DND-41 (cell line): ENCODE results near the gene AFF3.

Source experiments
- ATAC-seq: fragments of 200-7000 bp; cut with Tn5 transposase; 3 replicates; pipeline ENCODE4 v1.9.1; 2021; ENCODE audit warnings: low read depth; ENCODE audit not compliant: insufficient read depth
- DNase-seq: peaks from one replicate; pipeline ENCODE4 v3.0.0-alpha.2; 2020
- H2AFZ ChIP-seq: 2 replicates; pipeline ENCODE4 v1.6.0; 2012; ENCODE audit warnings: low read depth, low read length
- H3K27ac ChIP-seq: 2 replicates; pipeline ENCODE4 v1.5.1; 2012; ENCODE audit warnings: low read length, inconsistent platforms
- H3K27me3 ChIP-seq: fragments of 200-600 bp; sonication (generic); 2 replicates; pipeline ENCODE4 v1.6.0; 2012; ENCODE audit warnings: low read length, mild to moderate bottlenecking, inconsistent platforms; ENCODE audit not compliant: insufficient read depth, poor library complexity
- H3K36me3 ChIP-seq: 2 replicates; pipeline ENCODE4 v1.5.1; 2012; ENCODE audit warnings: low read length, inconsistent platforms; ENCODE audit not compliant: insufficient read depth
- H3K4me1 ChIP-seq: 2 replicates; pipeline ENCODE4 v1.5.1; 2012; ENCODE audit warnings: mild to moderate bottlenecking, low read length; ENCODE audit not compliant: insufficient read depth
- H3K4me2 ChIP-seq: 2 replicates; pipeline ENCODE4 v1.6.0; 2012; ENCODE audit warnings: mild to moderate bottlenecking, moderate library complexity, low read length, inconsistent platforms; ENCODE audit not compliant: insufficient read depth
- H3K4me3 ChIP-seq, 2 experiments: fragments of 200-600 bp in 1 of 2; shearing (Covaris generic) in 1 of 2; 2 replicates each; pipeline ENCODE4 v1.5.1; 2012 to 2016; ENCODE audit warnings: inconsistent platforms in 2 of 2, low read length in 2 of 2, mild to moderate bottlenecking in 2 of 2, low read depth in 1 of 2, moderate library complexity in 1 of 2
- H3K79me2 ChIP-seq: 2 replicates; pipeline ENCODE4 v1.6.0; 2012; ENCODE audit warnings: low read length, inconsistent platforms; ENCODE audit not compliant: insufficient read depth
- H3K9ac ChIP-seq: 2 replicates; pipeline ENCODE4 v1.6.0; 2012; ENCODE audit warnings: low read depth, mild to moderate bottlenecking, inconsistent platforms, low read length, moderate library complexity
- H3K9me3 ChIP-seq: 2 replicates; pipeline ENCODE4 v1.5.1; 2012; ENCODE audit warnings: low read length, moderate library complexity, mild to moderate bottlenecking, inconsistent platforms; ENCODE audit not compliant: insufficient read depth, severe bottlenecking
- H4K20me1 ChIP-seq: 2 replicates; pipeline ENCODE4 v1.6.0; 2012; ENCODE audit warnings: low read length; ENCODE audit not compliant: insufficient read depth
- EZH2 ChIP-seq: IDR thresholded peaks from 3 replicates; pipeline ENCODE4 v1.6.1; 2012; ENCODE audit warnings: borderline replicate concordance, low read depth, mild to moderate bottlenecking, moderate library complexity, low read length, inconsistent platforms; ENCODE audit not compliant: severe bottlenecking
- TF ChIP-seq, protein P1 (sequence below): IDR thresholded peaks from 2 replicates; pipeline ENCODE4 v1.5.1; 2012; ENCODE audit warnings: borderline replicate concordance, low read length, moderate library complexity, mild to moderate bottlenecking; ENCODE audit not compliant: poor library complexity, severe bottlenecking; ENCODE audit errors: extremely low read depth

AFF3 gene

DNA sequence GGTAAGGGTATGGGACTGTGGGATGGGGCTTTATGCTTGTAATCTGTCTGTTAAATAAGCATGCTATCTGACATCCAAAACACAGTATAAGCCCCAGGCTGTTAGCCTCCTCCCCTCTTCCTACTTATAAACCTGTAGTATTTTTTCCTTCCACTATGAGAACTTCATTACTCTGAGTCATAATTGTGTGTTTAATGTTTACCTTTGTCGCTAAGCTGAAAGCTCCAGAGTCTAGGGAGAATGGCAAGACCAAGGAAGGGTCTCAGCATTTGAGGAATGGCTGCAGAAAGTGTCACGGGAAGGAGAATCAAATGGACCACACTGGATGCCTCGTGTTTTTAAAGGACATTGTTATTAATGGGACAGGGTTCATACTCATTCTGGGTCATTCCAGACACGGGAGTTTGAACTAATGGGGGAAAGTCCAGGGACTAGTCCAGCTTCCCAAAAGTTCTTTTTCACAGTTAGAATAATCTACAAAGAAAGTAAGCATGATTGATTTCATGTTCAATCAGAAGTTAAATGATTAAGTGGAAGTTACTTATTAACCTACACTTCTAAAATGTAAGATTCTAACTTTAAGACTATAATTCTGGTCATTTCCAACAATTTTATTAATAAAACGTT, 292.2 kb downstream of the AFF3 start:
- DNase-seq: no peak
- TF ChIP-seq, protein P1, sequence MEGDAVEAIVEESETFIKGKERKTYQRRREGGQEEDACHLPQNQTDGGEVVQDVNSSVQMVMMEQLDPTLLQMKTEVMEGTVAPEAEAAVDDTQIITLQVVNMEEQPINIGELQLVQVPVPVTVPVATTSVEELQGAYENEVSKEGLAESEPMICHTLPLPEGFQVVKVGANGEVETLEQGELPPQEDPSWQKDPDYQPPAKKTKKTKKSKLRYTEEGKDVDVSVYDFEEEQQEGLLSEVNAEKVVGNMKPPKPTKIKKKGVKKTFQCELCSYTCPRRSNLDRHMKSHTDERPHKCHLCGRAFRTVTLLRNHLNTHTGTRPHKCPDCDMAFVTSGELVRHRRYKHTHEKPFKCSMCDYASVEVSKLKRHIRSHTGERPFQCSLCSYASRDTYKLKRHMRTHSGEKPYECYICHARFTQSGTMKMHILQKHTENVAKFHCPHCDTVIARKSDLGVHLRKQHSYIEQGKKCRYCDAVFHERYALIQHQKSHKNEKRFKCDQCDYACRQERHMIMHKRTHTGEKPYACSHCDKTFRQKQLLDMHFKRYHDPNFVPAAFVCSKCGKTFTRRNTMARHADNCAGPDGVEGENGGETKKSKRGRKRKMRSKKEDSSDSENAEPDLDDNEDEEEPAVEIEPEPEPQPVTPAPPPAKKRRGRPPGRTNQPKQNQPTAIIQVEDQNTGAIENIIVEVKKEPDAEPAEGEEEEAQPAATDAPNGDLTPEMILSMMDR: no peak
- no peak for TF ChIP-seq EZH2
- Histone ChIP-seq H3K79me2 (no peaks in the 10 kb centered on the region), H4K20me1 (no peaks in the 10 kb centered on the region), H3K4me2 (no peak overlapping the region), H3K9me3 (no peaks in the 10 kb centered on the region), H3K27me3 (no peaks in the 10 kb centered on the region), H2AFZ (no peak overlapping the region), H3K4me3 (no peak overlapping the region), H3K4me1 (no peaks in the 10 kb centered on the region), H3K9ac (no peak overlapping the region), H3K36me3 (no peaks in the 10 kb centered on the region), H3K27ac (no peak overlapping the region)
- ATAC-seq: no peak

GRCh38 chr2:99846462-99847107, 295.8 kb downstream of the AFF3 start:
- ATAC-seq: no peak
- H3K4me1 ChIP-seq: no peaks in the 10 kb centered on the region
- H3K4me2 ChIP-seq: no peak overlapping the region
- H3K36me3 ChIP-seq: no peaks in the 10 kb centered on the region
- no peak overlapping the region for H2AFZ ChIP-seq
- no peaks in the 10 kb centered on the region for H3K79me2 ChIP-seq
- TF ChIP-seq EZH2: no peak
- TF ChIP-seq, protein P1: no peak
- no peak overlapping the region for H3K27ac ChIP-seq
- H3K4me3 ChIP-seq: no peak overlapping the region
- H3K27me3 ChIP-seq: no peaks in the 10 kb centered on the region
- H3K9me3 ChIP-seq: no peaks in the 10 kb centered on the region
- DNase-seq: no peak
- no peaks in the 10 kb centered on the region for H4K20me1 ChIP-seq
- no peak overlapping the region for H3K9ac ChIP-seq

GRCh38 chr2:99845296-99845695, 297.1 kb downstream of the AFF3 start:
- Histone ChIP-seq H3K27ac (no peak overlapping the region), H3K36me3 (no peaks in the 10 kb centered on the region), H3K4me1 (no peaks in the 10 kb centered on the region), H3K9me3 (no peaks in the 10 kb centered on the region), H3K9ac (no peak overlapping the region), H3K27me3 (no peaks in the 10 kb centered on the region), H2AFZ (no peak overlapping the region), H3K79me2 (no peaks in the 10 kb centered on the region), H3K4me3 (no peak overlapping the region), H3K4me2 (no peak overlapping the region), H4K20me1 (no peaks in the 10 kb centered on the region)
- DNase-seq: no peak
- ATAC-seq: no peak
- TF ChIP-seq, protein P1: no peak
- no peak for TF ChIP-seq EZH2
